ENCODE measurements around the gene TPK1. TPM values are rescaled to one million over a fixed set of nuclear protein-coding genes. Genes with fewer than 3 reads are reported as not detected.

The TPK1 gene
- polyA plus RNA-seq, 1 donor from 2014 or later = 3.5 TPM

DNA sequence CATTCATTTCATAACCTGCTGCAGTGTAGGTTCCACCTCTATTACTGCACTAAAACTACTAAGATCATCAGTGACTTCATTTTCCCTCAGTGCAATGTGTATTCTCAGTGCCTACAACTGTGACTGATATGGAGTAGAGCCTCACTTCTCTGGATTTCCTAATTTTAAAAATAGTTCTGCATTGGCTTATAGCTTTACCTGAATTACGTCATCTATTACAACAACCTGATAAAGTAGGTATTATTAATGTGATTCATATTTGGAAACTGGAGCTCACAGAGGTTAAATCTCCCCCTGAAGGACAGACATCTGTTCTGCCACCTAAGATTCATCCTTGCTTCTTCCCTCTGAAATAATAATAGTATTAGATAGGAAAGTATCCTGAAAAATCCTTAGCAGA is 361.5 kb downstream of the TPK1 start:
- Histone ChIP-seq H3K9ac (ENCODE audit: low read length) (no peak overlapping the region), H3K9me2 (ENCODE audit: insufficient read depth, low read length) (no peaks in the 10 kb centered on the region), H3K4me2 (ENCODE audit: low read length) (no peak overlapping the region), H3K27ac (ENCODE audit: low read length) (no peak overlapping the region), H3F3A (ENCODE audit: insufficient read depth, low read length, poor library complexity, severe bottlenecking) (no peaks in the 10 kb centered on the region), H2AFZ (ENCODE audit: low read depth, low read length) (no peak overlapping the region), H3K9me3 (ENCODE audit: low read length) (no peaks in the 10 kb centered on the region), H3K4me3 (ENCODE audit: low read length) (no peak overlapping the region), H3K79me2 (replicated peaks; ENCODE audit: insufficient read depth, low read length) (no peaks in the 10 kb centered on the region), H4K20me1 (ENCODE audit: insufficient read depth) (no peaks in the 10 kb centered on the region), H3K36me3 (ENCODE audit: insufficient read depth, low read length) (no peaks in the 10 kb centered on the region), H3K27me3 (ENCODE audit: insufficient read depth, low read depth, low read length) (no peaks in the 10 kb centered on the region)
- no peak for TF ChIP-seq POLR2AphosphoS5 (IDR thresholded peaks at IDR 0.05)
- TF ChIP-seq, protein P1, sequence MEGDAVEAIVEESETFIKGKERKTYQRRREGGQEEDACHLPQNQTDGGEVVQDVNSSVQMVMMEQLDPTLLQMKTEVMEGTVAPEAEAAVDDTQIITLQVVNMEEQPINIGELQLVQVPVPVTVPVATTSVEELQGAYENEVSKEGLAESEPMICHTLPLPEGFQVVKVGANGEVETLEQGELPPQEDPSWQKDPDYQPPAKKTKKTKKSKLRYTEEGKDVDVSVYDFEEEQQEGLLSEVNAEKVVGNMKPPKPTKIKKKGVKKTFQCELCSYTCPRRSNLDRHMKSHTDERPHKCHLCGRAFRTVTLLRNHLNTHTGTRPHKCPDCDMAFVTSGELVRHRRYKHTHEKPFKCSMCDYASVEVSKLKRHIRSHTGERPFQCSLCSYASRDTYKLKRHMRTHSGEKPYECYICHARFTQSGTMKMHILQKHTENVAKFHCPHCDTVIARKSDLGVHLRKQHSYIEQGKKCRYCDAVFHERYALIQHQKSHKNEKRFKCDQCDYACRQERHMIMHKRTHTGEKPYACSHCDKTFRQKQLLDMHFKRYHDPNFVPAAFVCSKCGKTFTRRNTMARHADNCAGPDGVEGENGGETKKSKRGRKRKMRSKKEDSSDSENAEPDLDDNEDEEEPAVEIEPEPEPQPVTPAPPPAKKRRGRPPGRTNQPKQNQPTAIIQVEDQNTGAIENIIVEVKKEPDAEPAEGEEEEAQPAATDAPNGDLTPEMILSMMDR (IDR thresholded peaks at IDR 0.05; ENCODE audit: poor library complexity, severe bottlenecking) = no peak
- TF ChIP-seq MXI1 (conservative IDR thresholded peaks at IDR 0.05; ENCODE audit: poor library complexity, severe bottlenecking) = no peak
- TF ChIP-seq, protein P2, sequence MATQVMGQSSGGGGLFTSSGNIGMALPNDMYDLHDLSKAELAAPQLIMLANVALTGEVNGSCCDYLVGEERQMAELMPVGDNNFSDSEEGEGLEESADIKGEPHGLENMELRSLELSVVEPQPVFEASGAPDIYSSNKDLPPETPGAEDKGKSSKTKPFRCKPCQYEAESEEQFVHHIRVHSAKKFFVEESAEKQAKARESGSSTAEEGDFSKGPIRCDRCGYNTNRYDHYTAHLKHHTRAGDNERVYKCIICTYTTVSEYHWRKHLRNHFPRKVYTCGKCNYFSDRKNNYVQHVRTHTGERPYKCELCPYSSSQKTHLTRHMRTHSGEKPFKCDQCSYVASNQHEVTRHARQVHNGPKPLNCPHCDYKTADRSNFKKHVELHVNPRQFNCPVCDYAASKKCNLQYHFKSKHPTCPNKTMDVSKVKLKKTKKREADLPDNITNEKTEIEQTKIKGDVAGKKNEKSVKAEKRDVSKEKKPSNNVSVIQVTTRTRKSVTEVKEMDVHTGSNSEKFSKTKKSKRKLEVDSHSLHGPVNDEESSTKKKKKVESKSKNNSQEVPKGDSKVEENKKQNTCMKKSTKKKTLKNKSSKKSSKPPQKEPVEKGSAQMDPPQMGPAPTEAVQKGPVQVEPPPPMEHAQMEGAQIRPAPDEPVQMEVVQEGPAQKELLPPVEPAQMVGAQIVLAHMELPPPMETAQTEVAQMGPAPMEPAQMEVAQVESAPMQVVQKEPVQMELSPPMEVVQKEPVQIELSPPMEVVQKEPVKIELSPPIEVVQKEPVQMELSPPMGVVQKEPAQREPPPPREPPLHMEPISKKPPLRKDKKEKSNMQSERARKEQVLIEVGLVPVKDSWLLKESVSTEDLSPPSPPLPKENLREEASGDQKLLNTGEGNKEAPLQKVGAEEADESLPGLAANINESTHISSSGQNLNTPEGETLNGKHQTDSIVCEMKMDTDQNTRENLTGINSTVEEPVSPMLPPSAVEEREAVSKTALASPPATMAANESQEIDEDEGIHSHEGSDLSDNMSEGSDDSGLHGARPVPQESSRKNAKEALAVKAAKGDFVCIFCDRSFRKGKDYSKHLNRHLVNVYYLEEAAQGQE (IDR thresholded peaks at IDR 0.05; ENCODE audit: borderline replicate concordance) = no peak
- no peak for TF ChIP-seq EZH2 (IDR thresholded peaks at IDR 0.05; ENCODE audit: borderline replicate concordance, insufficient read depth, low read length, poor library complexity, severe bottlenecking)
- no peak for TF ChIP-seq EP300 (conservative IDR thresholded peaks at IDR 0.05; ENCODE audit: poor library complexity, severe bottlenecking)

DNA sequence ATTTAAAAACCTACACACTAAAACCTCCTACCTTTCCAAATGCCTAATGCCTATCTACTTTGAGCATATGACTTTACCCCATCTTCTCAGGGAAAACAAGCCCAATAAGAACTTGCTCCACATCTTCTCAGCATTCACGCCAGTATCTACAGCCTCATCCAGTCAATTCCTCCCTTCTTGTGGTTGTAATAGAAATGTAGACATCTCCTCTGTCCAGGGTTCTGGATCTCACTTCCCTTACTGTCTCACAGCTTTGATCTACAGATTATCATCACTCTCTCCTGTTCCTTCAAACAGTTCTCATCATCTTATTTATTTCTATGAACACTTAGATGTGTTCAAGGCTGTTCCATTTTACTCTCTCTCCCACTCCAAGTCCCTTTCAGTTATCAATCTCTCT is 361.9 kb downstream of the TPK1 start:
- no peak overlapping the region for H2AFZ ChIP-seq (ENCODE audit: low read depth, low read length)
- no peak overlapping the region for H3K4me2 ChIP-seq (ENCODE audit: low read length)
- H3K4me3 ChIP-seq (ENCODE audit: low read length) = no peak overlapping the region
- no peaks in the 10 kb centered on the region for H3K9me2 ChIP-seq (ENCODE audit: insufficient read depth, low read length)
- H3K27ac ChIP-seq (ENCODE audit: low read length) = no peak overlapping the region
- H3K27me3 ChIP-seq (ENCODE audit: insufficient read depth, low read depth, low read length) = no peaks in the 10 kb centered on the region
- no peak overlapping the region for H3K9ac ChIP-seq (ENCODE audit: low read length)
- no peak for TF ChIP-seq EZH2 (IDR thresholded peaks at IDR 0.05; ENCODE audit: borderline replicate concordance, insufficient read depth, low read length, poor library complexity, severe bottlenecking)
- no peak for TF ChIP-seq SMC3 (conservative IDR thresholded peaks at IDR 0.05; ENCODE audit: poor library complexity)
- TF ChIP-seq MXI1 (conservative IDR thresholded peaks at IDR 0.05; ENCODE audit: poor library complexity, severe bottlenecking) = no peak
- no peak for TF ChIP-seq POLR2AphosphoS5 (IDR thresholded peaks at IDR 0.05)
- TF ChIP-seq RAD21 (conservative IDR thresholded peaks at IDR 0.05) = no peak
- TF ChIP-seq, protein P2 (IDR thresholded peaks at IDR 0.05; ENCODE audit: borderline replicate concordance) = no peak
- no peak for TF ChIP-seq EP300 (conservative IDR thresholded peaks at IDR 0.05; ENCODE audit: poor library complexity, severe bottlenecking)
- no peak for TF ChIP-seq TAF1 (IDR thresholded peaks at IDR 0.05; ENCODE audit: low read depth)
- TF ChIP-seq, protein P1 (IDR thresholded peaks at IDR 0.05; ENCODE audit: poor library complexity, severe bottlenecking) = no peak
- no peaks in the 10 kb centered on the region for H3K36me3 ChIP-seq (ENCODE audit: insufficient read depth, low read length)
- no peaks in the 10 kb centered on the region for H4K20me1 ChIP-seq (ENCODE audit: insufficient read depth)
- H3K79me2 ChIP-seq (replicated peaks; ENCODE audit: insufficient read depth, low read length) = no peaks in the 10 kb centered on the region
- no peaks in the 10 kb centered on the region for H3F3A ChIP-seq (ENCODE audit: insufficient read depth, low read length, poor library complexity, severe bottlenecking)
- H3K9me3 ChIP-seq (ENCODE audit: low read length) = no peaks in the 10 kb centered on the region
